Prostate gland (tissue), 2 donors: ENCODE results near the gene LITAFD. TPM values are rescaled to one million over a fixed set of nuclear protein-coding genes. Genes with fewer than 3 reads are reported as not detected.

ENCODE experiments used
- DNase-seq: peaks from one replicate; pipeline ENCODE4 v3.0.0-alpha.2; 2019; ENCODE audit warnings: low spot score
- H3K27ac ChIP-seq, 2 donors: fragments of 200-600 bp; sonication (generic); 2 replicates each; pipeline ENCODE4 v1.5.1; 2017 to 2019
- H3K27me3 ChIP-seq: fragments of 200-600 bp; sonication (generic); replicated peaks from 2 replicates; pipeline ENCODE4 v1.5.1; 2019; ENCODE audit not compliant: insufficient read depth
- H3K36me3 ChIP-seq, 2 donors: fragments of 200-600 bp; sonication (generic); 1 replicate in 1 of 2; 2 replicates in 1 of 2; pipeline versions ENCODE4 v1.5.1 to v1.8.1; 2017 to 2019
- H3K4me1 ChIP-seq: fragments of 200-600 bp; sonication (generic); replicated peaks from 2 replicates; pipeline ENCODE4 v1.5.1; 2019
- H3K4me3 ChIP-seq, 2 donors: fragments of 200-600 bp; sonication (generic); 2 replicates each; pipeline ENCODE4 v1.5.1; 2017 to 2019
- H3K9me3 ChIP-seq: fragments of 200-600 bp; sonication (generic); 2 replicates; pipeline ENCODE4 v1.5.1; 2017
- CTCF ChIP-seq, 4 experiments: fragments of 200-600 bp in 2 of 4; fragments of 450-650 bp in 2 of 4; sonication (generic) in 2 of 4; IDR thresholded peaks; 1 replicate in 3 of 4; 2 replicates in 1 of 4; pipeline ENCODE4 v1.5.1; 2016 to 2019; ENCODE audit warnings: antibody characterized with exemption in 4 of 4, mild to moderate bottlenecking in 2 of 4, moderate library complexity in 2 of 4
- POLR2A ChIP-seq: fragments of 450-650 bp; IDR thresholded peaks from one replicate; pipeline ENCODE4 v1.6.1; 2016; ENCODE audit warnings: antibody characterized with exemption, mild to moderate bottlenecking
- POLR2AphosphoS5 ChIP-seq: sonication (generic); formaldehyde crosslinking; IDR thresholded peaks from one replicate; pipeline ENCODE4 v1.6.1; 2017; ENCODE audit warnings: antibody characterized with exemption
- WGBS: methylation state at CpG from one replicate; pipeline ENCODE4 v1.1.5; 2018; 5-methylcytosine and 5-hydroxymethylcytosine counted together
- intact Hi-C: fragments of 100-400 bp; cut with DNase I; formaldehyde crosslinking; loops from one replicate; pipeline ENCODE4 v1.14.2; 2022
- total RNA-seq, 2 donors: library from RNA; depleted of rRNA; stranded (reverse); fragments of >200 nt; gene quantifications; one replicate each; pipeline ENCODE4 v1.1.0, GENCODE V29; 2016

The LITAFD gene
- total RNA-seq, 2 donors from 2014 or later, result 2.3 TPM; not detected in 1

DNA sequence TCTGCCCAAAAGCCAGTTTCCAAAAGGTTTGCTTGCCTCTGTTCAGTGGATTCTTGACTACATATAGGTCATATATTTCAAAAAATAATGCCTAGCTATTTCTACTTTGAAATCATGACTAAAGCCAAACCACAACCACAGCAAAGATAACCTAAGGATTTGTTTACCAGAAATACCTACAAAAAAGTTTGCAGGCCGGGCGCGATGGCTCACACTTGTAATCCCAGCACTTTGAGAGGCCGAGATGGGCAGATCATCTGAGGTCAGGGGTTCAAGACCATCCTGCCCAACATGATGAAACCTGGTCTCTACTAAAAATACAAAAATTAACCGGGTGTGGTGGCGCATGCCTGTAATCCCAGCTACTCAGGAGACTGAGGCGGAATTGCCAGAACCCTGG is 28.5 kb upstream of the LITAFD start:
- no peak for TF ChIP-seq POLR2AphosphoS5
- TF ChIP-seq POLR2A, result no peak
- TF ChIP-seq CTCF (IDR thresholded peaks at IDR 0.05), result no peak
- no peak for DNase-seq
- WGBS, result 91% methylated on average over 7 of the region's 7 CpGs
- H3K36me3 ChIP-seq, result no peaks in the 10 kb centered on the region
- no peaks in the 10 kb centered on the region for H3K27me3 ChIP-seq
- no peaks in the 10 kb centered on the region for H3K9me3 ChIP-seq
- intact Hi-C loops, result no loop called here
- no peak overlapping the region for H3K4me3 ChIP-seq
- H3K27ac ChIP-seq, result no peak overlapping the region
- H3K4me1 ChIP-seq, result no peaks in the 10 kb centered on the region

- no peaks in the 10 kb centered on the region for H3K9me3 ChIP-seq
- TF ChIP-seq POLR2AphosphoS5 (no peak), CTCF (IDR thresholded peaks at IDR 0.05) (no peak), POLR2A (no peak)
- no peak overlapping the region for H3K27ac ChIP-seq
- intact Hi-C loops, result no loop called here
- H3K4me3 ChIP-seq, result no peak overlapping the region
- 83% methylated on average over 9 of the region's 9 CpGs for WGBS
- no peaks in the 10 kb centered on the region for H3K27me3 ChIP-seq
- no peaks in the 10 kb centered on the region for H3K36me3 ChIP-seq
- no peaks in the 10 kb centered on the region for H3K4me1 ChIP-seq
- DNase-seq, result no peak
These were observed 27.7 kb upstream of the LITAFD start for GRCh38 chr16:8854298-8854948.

DNA sequence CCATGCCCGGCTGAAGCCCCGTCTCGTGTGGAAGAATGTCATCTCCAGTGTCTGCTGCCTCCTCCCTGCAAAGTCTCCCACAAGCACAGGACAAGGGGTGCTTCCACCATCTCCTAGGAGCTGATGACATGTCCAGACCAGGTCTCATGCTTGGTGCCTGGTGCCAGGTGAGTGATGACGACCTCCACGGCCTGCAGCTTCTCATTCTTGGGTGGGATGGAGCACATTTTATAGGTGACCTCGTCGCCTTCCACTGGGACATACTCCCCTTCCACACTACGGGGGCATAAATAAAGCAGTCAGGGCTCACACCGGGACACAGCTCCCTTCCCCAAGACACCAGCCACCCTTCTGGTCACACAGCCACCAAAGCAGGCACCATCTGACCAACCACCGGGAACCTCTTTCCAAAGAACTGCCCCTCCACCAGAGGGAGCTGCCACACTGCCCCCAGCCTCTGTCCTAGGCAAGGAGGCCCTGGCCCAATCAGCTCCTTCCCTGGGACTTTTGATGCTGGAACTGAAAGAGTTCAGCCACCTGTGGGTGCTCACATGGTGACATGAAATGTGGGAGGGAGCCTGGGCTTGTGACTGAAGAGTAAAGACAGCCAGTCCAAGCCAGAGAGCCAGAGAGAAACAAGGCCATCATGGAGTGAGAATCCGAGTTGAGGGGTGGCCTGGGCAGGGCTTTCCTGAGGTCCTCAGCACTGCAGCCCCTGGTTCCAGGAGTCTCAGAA is 26.9 kb upstream of the LITAFD start:
- Histone ChIP-seq H3K9me3 (no peaks in the 10 kb centered on the region), H3K4me3 (no peak overlapping the region), H3K27me3 (no peaks in the 10 kb centered on the region), H3K36me3 (no peaks in the 10 kb centered on the region), H3K4me1 (no peaks in the 10 kb centered on the region), H3K27ac (no peak overlapping the region)
- WGBS, result 88% methylated on average over 11 of the region's 11 CpGs
- intact Hi-C loops, result no loop called here
- TF ChIP-seq POLR2A (no peak), CTCF (IDR thresholded peaks at IDR 0.05) (no peak), POLR2AphosphoS5 (no peak)
- no peak for DNase-seq

- no peak overlapping the region for H3K4me3 ChIP-seq
- TF ChIP-seq CTCF (IDR thresholded peaks at IDR 0.05) (no peak), POLR2AphosphoS5 (no peak), POLR2A (no peak)
- DNase-seq, result no peak
- H3K4me1 ChIP-seq, result no peaks in the 10 kb centered on the region
- H3K27ac ChIP-seq, result no peak overlapping the region
- H3K36me3 ChIP-seq, result no peaks in the 10 kb centered on the region
- H3K9me3 ChIP-seq, result no peaks in the 10 kb centered on the region
- WGBS, result 68% methylated on average over 5 of the region's 5 CpGs
- no peaks in the 10 kb centered on the region for H3K27me3 ChIP-seq
- intact Hi-C loops, result no loop called here
These were observed 26.2 kb upstream of the LITAFD start for GRCh38 chr16:8855972-8856371.
